HG03442 (cell line): ENCODE measurements around the gene ACE.

ENCODE experiments used
- ATAC-seq: cut with Tn5 transposase; IDR thresholded peaks from one replicate; pipeline ENCODE4 v1.9.1; 2021; ENCODE audit warnings: mild to moderate bottlenecking, moderate library complexity; ENCODE audit not compliant: unreplicated experiment

Gene ACE

GRCh38 chr17:63490329-63490728 lies 13.5 kb downstream of the ACE start:
- no peak for ATAC-seq

- ATAC-seq: no peak
Measured at GRCh38 chr17:63490858-63491400, 14.1 kb downstream of the ACE start.

DNA sequence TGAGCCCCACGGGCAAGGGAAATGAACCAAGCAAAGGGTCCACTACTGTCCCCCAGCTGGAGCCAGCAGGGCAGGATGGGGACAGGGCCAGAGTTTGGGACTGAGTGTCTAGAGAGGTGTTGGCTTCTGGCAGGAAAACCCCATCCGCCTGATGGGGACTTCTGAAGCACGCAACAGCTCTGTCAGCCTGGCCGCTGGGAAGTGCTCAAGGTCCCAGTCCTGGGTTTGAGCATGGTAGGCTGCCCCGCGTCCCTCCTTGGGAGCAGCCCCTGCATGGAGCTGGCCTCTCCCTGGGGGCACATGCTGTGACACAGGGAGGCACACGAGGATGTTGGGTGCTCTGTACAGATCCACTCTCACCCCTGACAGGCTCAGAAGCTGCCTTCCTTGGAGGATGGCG lies 14.6 kb downstream of the ACE start:
- ATAC-seq: no peak

GRCh38 chr17:63491977-63492618 lies 15.2 kb downstream of the ACE start:
- ATAC-seq: no peak

GRCh38 chr17:63492940-63493339 lies 16.1 kb downstream of the ACE start:
- ATAC-seq: no peak

DNA sequence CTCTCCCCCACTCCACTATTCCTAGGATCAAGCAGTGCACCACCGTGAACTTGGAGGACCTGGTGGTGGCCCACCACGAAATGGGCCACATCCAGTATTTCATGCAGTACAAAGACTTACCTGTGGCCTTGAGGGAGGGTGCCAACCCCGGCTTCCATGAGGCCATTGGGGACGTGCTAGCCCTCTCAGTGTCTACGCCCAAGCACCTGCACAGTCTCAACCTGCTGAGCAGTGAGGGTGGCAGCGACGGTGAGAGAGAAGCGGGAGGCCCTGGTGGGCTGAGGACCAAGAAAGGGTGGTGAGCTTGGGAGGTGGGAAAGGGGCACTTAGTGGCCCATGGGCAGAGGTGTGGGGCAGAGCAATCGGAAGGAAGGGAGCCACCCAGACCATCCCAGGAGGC lies 16.6 kb downstream of the ACE start:
- ATAC-seq: no peak

DNA sequence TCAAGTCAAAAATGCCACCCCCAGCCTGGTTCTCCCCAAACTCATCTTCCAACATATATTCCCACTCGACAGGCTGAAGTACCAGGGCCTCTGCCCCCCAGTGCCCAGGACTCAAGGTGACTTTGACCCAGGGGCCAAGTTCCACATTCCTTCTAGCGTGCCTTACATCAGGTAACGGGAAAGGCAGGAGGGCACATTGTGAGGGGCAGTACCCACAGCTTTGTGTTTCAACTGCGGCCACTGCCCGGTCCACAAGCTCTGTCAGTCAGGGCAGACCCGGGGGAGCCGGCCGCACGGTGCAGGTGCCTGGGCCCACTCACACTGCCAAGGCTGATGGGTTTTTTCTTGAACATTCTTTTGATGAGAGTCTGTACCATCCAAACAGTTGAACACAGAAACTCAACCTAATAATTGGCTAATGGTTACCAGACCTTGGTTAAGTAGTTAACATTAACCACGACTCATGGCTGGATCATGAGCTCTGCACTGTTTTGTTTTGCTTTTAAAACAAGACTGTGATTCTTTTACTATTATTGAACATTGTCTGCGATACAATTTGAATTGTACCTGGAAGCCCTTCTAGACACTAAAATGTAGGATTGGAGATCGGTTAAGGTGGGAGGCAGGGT lies 17.6 kb downstream of the ACE start:
- no peak for ATAC-seq

DNA sequence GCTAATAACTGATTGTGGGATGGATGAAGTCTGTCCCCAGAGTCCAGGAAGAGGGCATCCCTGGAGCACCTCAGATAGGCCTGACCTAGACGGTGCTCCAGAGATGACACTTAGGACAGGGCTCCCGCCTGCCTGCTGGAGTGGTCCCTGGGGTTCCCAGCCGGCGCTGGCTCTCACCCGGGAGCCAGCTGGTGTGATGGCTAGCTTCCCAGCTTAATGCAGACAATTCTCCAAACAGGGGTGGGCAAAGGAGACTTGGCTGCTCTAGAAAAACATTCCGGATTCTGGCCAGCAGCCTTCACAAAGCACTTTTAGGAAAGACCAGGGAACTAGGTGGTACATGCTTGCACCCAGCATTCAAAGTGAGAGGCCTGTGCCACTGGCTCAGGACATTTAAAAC lies 18.6 kb downstream of the ACE start:
- no peak for ATAC-seq

DNA sequence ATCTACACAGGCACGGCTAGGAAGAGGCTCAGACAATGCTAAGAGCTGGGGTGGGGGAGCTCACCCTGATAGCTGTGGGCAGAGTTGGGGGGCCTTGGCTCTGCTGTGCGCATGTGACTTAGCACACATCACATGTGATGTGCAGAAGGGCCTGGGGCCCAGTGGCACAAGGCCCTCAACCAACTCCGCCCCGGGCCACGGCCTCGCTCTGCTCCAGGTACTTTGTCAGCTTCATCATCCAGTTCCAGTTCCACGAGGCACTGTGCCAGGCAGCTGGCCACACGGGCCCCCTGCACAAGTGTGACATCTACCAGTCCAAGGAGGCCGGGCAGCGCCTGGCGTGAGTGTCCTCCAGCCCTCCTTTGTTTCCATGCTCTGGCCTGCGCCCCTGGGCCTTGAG lies 19.3 kb downstream of the ACE start:
- ATAC-seq: no peak

GRCh38 chr17:63496663-63497400 lies 20.0 kb downstream of the ACE start:
- ATAC-seq: no peak

GRCh38 chr17:63497708-63498483 lies 21.0 kb downstream of the ACE start:
- no peak for ATAC-seq

GRCh38 chr17:63498626-63499195 lies 21.9 kb downstream of the ACE start:
- no peak for ATAC-seq

- ATAC-seq: no peak
Measured at GRCh38 chr17:63500543-63501390, 23.9 kb downstream of the ACE start.

DNA sequence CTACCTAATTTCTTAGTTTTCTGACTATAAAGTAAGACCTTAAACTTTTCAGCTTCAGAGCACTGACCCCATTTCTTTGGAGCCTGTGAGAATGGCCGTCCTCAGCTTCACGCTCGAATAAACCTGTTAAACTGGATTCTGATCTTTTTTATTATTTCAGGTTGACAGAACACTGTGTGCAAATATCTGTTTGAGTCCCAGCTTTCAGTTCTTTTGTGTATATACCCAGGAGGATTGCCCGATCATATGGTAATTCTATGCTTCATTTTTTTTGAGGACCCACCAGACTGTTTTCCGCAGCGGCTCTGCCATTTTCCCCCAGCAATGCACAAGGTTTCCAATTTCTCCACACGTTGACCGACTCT lies 26.5 kb downstream of the ACE start:
- ATAC-seq: no peak

DNA sequence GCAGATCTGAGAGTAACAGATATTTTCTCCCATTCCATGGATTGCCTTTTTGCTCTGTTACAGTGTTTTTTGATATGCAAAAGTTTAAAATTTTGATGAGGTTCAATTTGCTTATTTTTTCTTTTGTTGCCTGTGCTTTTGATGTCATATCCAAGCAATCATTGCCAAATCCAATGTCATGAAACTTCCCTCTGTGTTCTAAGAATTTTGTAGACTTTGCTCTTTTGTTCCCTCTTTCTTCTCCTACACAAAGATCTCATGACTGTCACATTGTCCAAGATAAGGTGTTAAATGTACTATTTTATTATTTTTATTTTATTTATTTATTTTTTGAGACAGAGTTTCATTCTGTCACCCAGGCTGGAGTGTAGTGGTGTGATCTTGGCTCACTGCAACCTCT lies 27.4 kb downstream of the ACE start:
- no peak for ATAC-seq

DNA sequence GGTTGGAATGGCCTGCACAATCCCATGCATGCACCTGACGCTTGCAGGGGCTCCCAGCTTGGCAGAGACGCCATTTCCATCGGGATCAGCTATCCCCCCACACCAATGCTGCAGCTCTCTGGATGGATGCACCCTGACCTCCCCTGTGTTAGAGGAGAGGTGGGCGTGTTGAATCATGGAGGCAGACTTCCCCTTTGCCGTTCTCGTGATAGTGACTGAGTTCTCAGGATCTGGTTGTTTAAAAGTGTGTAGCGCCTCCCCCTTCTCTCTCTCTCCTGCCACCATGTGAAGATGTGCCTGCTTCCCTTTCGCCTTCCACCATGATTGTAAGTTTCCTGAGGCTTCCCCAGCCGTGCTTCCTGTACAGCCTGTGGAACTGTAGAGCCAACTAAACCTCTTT lies 28.5 kb downstream of the ACE start:
- ATAC-seq: no peak

- no peak for ATAC-seq
Measured at GRCh38 chr17:63506627-63507026, 29.8 kb downstream of the ACE start.

GRCh38 chr17:63511331-63511730 lies 34.5 kb downstream of the ACE start:
- no peak for ATAC-seq

DNA sequence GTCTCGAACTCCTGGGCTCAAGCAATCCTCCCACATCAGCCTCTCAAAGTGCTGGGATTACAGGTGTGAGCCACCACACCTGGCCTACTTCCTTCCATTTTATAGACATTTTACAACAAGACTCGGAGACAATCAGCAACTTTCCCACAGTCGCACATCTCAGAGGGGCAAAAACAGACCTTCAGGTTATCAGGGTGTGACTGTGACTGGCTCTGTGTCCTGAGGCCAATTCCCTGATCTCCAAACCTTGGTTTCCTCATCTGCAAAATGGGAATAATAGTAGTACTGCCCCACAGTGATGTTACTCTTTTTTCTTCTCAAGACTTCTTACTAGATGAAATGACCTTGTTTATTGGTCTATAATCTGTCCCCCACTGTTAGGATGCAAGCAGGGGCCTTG lies 35.5 kb downstream of the ACE start:
- ATAC-seq: no peak
